H1 (cell line): ENCODE data around the gene RSBN1. TPM values are rescaled to one million over a fixed set of nuclear protein-coding genes. Genes with fewer than 3 reads are reported as not detected.

Experiments used
- CTCF ChIA-PET: fragments of 300-600 bp; sonication (Branson Sonifier 250); formaldehyde crosslinking; loops from one replicate; lab custom pipeline; 2021; ENCODE audit not compliant: partially characterized antibody; lab: Charles Lee
- POLR2A ChIA-PET: fragments of 300-600 bp; sonication (Branson Sonifier 250); formaldehyde crosslinking; loops from one replicate; lab custom pipeline; 2021; ENCODE audit warnings: inconsistent platforms; ENCODE audit not compliant: partially characterized antibody; lab: Charles Lee
- DNase-seq, 2 experiments: peaks; one replicate each; pipeline versions ENCODE4 v3.0.0 to v3.0.0-alpha.2; 2010 to 2022; ENCODE audit warnings: low spot score in 2 of 2, low read depth in 1 of 2, mixed read lengths in 1 of 2
- FAIRE-seq: peaks from 2 replicates; lab custom pipeline; 2011; peaks lifted over from hg19 to GRCh38; lab: Jason Lieb, UNC
- H2AFZ ChIP-seq: 2 replicates; pipeline ENCODE4 v1.8.1; 2012; ENCODE audit warnings: low read length, inconsistent platforms
- H2AK5ac ChIP-seq: 2 replicates; pipeline ENCODE4 v1.6.1; 2013; ENCODE audit warnings: low read depth, low read length
- H2BK120ac ChIP-seq: replicated peaks from 2 replicates; pipeline ENCODE3; 2013; ENCODE audit warnings: low read depth, low read length, inconsistent platforms
- H2BK12ac ChIP-seq: 2 replicates; pipeline ENCODE4 v1.6.1; 2013; ENCODE audit warnings: low read depth, low read length
- H2BK15ac ChIP-seq: 2 replicates; pipeline ENCODE4 v1.6.1; 2013; ENCODE audit warnings: low read length
- H2BK20ac ChIP-seq: 2 replicates; pipeline ENCODE4 v1.6.1; 2013; ENCODE audit warnings: low read length
- H2BK5ac ChIP-seq: 2 replicates; pipeline ENCODE4 v1.6.1; 2013; ENCODE audit warnings: low read depth, low read length
- H3K14ac ChIP-seq: 2 replicates; pipeline ENCODE4 v1.6.1; 2013; ENCODE audit warnings: inconsistent platforms; ENCODE audit not compliant: insufficient read length
- H3K18ac ChIP-seq: 2 replicates; pipeline ENCODE4 v1.6.1; 2013; ENCODE audit warnings: low read length; ENCODE audit errors: extremely low read depth
- H3K23ac ChIP-seq: 2 replicates; pipeline ENCODE4 v1.6.1; 2013; ENCODE audit warnings: inconsistent platforms; ENCODE audit not compliant: insufficient read length
- H3K23me2 ChIP-seq: 2 replicates; pipeline ENCODE4 v1.6.1; 2013; ENCODE audit warnings: low read depth, low read length
- H3K27ac ChIP-seq: 2 replicates; pipeline ENCODE4 v1.6.1; 2011; ENCODE audit warnings: low read depth, low read length, inconsistent platforms
- H3K27me3 ChIP-seq, 4 experiments: replicated peaks in 1 of 4; 1 replicate in 1 of 4; 2 replicates in 3 of 4; pipeline versions ENCODE4 v1.6.1 to v1.8.1; 2011 to 2013; ENCODE audit warnings: low read length in 3 of 4, mild to moderate bottlenecking in 3 of 4, inconsistent platforms in 2 of 4, mixed read lengths in 2 of 4, moderate library complexity in 1 of 4; ENCODE audit not compliant: control insufficient read depth in 3 of 4, insufficient read depth in 3 of 4; ENCODE audit errors: extremely low read depth in 1 of 4
- H3K36me3 ChIP-seq, 4 experiments: 2 replicates each; pipeline versions ENCODE4 v1.6.1 to v1.8.1; 2011 to 2013; ENCODE audit warnings: mild to moderate bottlenecking in 4 of 4, low read length in 3 of 4, moderate library complexity in 2 of 4, control low read depth in 1 of 4, inconsistent platforms in 1 of 4; ENCODE audit not compliant: insufficient read depth in 4 of 4, control insufficient read depth in 2 of 4
- H3K4ac ChIP-seq: replicated peaks from 2 replicates; pipeline ENCODE3; 2013; ENCODE audit warnings: low read length, low read depth, mixed read lengths, inconsistent platforms; ENCODE audit not compliant: insufficient read length
- H3K4me1 ChIP-seq, 4 experiments: replicated peaks in 1 of 4; 1 replicate in 1 of 4; 2 replicates in 3 of 4; pipeline versions ENCODE4 v1.6.1 to v1.8.1; 2011 to 2013; ENCODE audit warnings: low read length in 3 of 4, inconsistent platforms in 2 of 4, mixed read lengths in 1 of 4; ENCODE audit not compliant: insufficient read depth in 4 of 4, control insufficient read depth in 3 of 4
- H3K4me2 ChIP-seq, 2 experiments: 2 replicates each; pipeline versions ENCODE4 v1.6.1 to v1.8.1; 2011 to 2013; ENCODE audit warnings: low read depth in 2 of 2, low read length in 2 of 2, control low read depth in 1 of 2, inconsistent platforms in 1 of 2, mild to moderate bottlenecking in 1 of 2; ENCODE audit not compliant: insufficient read depth in 1 of 2
- H3K4me3 ChIP-seq, 4 experiments: fragments of 200-600, 300-600 bp in 1 of 4; sonication (generic), shearing (Covaris generic), sonication (Bioruptor Twin) in 1 of 4; 2 replicates each; pipeline versions ENCODE4 v1.5.1 to v1.8.1; 2011 to 2016; ENCODE audit warnings: low read length in 4 of 4, low read depth in 3 of 4, control low read depth in 2 of 4, inconsistent platforms in 2 of 4, mild to moderate bottlenecking in 2 of 4, mixed read lengths in 1 of 4, moderate library complexity in 1 of 4; ENCODE audit not compliant: insufficient read depth in 2 of 4; ENCODE audit errors: extremely low read depth in 1 of 4
- H3K56ac ChIP-seq: replicated peaks from 2 replicates; pipeline ENCODE3; 2013; ENCODE audit warnings: low read depth, mild to moderate bottlenecking, mixed read lengths, low read length, inconsistent platforms; ENCODE audit not compliant: insufficient read length
- H3K79me1 ChIP-seq: 2 replicates; pipeline ENCODE4 v1.6.1; 2013; ENCODE audit warnings: low read depth, low read length, control low read depth
- H3K79me2 ChIP-seq, 2 experiments: 2 replicates each; pipeline versions ENCODE4 v1.6.1 to v1.8.1; 2012 to 2013; ENCODE audit warnings: low read length in 2 of 2, mild to moderate bottlenecking in 2 of 2, inconsistent platforms in 1 of 2; ENCODE audit not compliant: insufficient read depth in 2 of 2, control insufficient read depth in 1 of 2
- H3K9ac ChIP-seq, 4 experiments: replicated peaks in 1 of 4; 1 replicate in 1 of 4; 2 replicates in 3 of 4; pipeline versions ENCODE4 v1.6.1 to v1.8.1; 2011 to 2013; ENCODE audit warnings: low read depth in 3 of 4, low read length in 3 of 4, control low read depth in 2 of 4, mild to moderate bottlenecking in 2 of 4, moderate library complexity in 2 of 4, inconsistent platforms in 1 of 4; ENCODE audit errors: extremely low read depth in 1 of 4
- H3K9me3 ChIP-seq, 2 experiments: 2 replicates each; pipeline versions ENCODE4 v1.6.1 to v1.8.1; 2012 to 2013; ENCODE audit warnings: mild to moderate bottlenecking in 2 of 2, moderate library complexity in 2 of 2, control low read depth in 1 of 2, inconsistent platforms in 1 of 2, low read depth in 1 of 2, low read length in 1 of 2, mixed read lengths in 1 of 2; ENCODE audit not compliant: insufficient read depth in 2 of 2
- H4K20me1 ChIP-seq, 2 experiments: replicated peaks in 1 of 2; 2 replicates each; pipeline versions ENCODE3 to v1.8.1; 2011 to 2013; ENCODE audit warnings: inconsistent platforms in 2 of 2, low read length in 2 of 2, mild to moderate bottlenecking in 1 of 2; ENCODE audit not compliant: insufficient read depth in 2 of 2, control insufficient read depth in 1 of 2
- H4K5ac ChIP-seq: 2 replicates; pipeline ENCODE4 v1.6.1; 2013; ENCODE audit warnings: low read length, low read depth, mixed read lengths, inconsistent platforms; ENCODE audit not compliant: insufficient read length
- H4K8ac ChIP-seq: 2 replicates; pipeline ENCODE4 v1.8.0; 2013; ENCODE audit warnings: mild to moderate bottlenecking, moderate library complexity, low read length, inconsistent platforms; ENCODE audit not compliant: insufficient read depth; ENCODE audit errors: extremely low read depth
- H4K91ac ChIP-seq: replicated peaks from 2 replicates; pipeline ENCODE3; 2013; ENCODE audit warnings: low read length, mixed read lengths, inconsistent platforms; ENCODE audit not compliant: insufficient read length
- GABPA ChIP-seq: IDR thresholded peaks from 2 replicates; pipeline ENCODE4 v1.6.1; 2011; ENCODE audit warnings: mild to moderate bottlenecking, low read length, moderate library complexity, borderline replicate concordance; ENCODE audit not compliant: insufficient read depth
- KDM4A ChIP-seq: IDR thresholded peaks from one replicate; pipeline ENCODE4 v1.7.1; 2012; ENCODE audit warnings: low read depth, mild to moderate bottlenecking, moderate library complexity, low read length, inconsistent platforms; ENCODE audit not compliant: severe bottlenecking
- MAFK ChIP-seq: IDR thresholded peaks from 2 replicates; pipeline ENCODE4 v1.6.1; 2012; ENCODE audit warnings: low read depth, mild to moderate bottlenecking, improper control_type of control experiment, low read length
- PHF8 ChIP-seq: fragments of 200-600 bp; sonication (generic); conservative IDR thresholded peaks from 2 replicates; pipeline ENCODE4 v1.7.1; 2012; ENCODE audit warnings: low read depth, mild to moderate bottlenecking, inconsistent platforms, low read length, moderate library complexity
- RAD21 ChIP-seq, 2 experiments: IDR thresholded peaks in 1 of 2; conservative IDR thresholded peaks in 1 of 2; 2 replicates each; pipeline ENCODE4 v1.6.1; 2011; ENCODE audit warnings: low read depth in 2 of 2, low read length in 2 of 2, improper control_type of control experiment in 1 of 2, inconsistent platforms in 1 of 2, mild to moderate bottlenecking in 1 of 2, moderate library complexity in 1 of 2
- SP1 ChIP-seq: IDR thresholded peaks from 2 replicates; pipeline ENCODE4 v1.6.1; 2011; ENCODE audit warnings: low read depth, low read length
- TCF12 ChIP-seq: IDR thresholded peaks from 2 replicates; pipeline ENCODE4 v1.6.1; 2011; ENCODE audit warnings: low read depth, mild to moderate bottlenecking, low read length
- WGBS, 2 experiments: shearing (Covaris generic) in 1 of 2; methylation state at CpG; one replicate each; pipeline versions ENCODE4 v1.1.6 to v1.1.7; 2013 to 2015; ENCODE audit warnings: low lambda C conversion rate in 2 of 2, mixed read lengths in 2 of 2, inconsistent platforms in 1 of 2, low coverage in 1 of 2, missing lambda C conversion rate in 1 of 2; ENCODE audit not compliant: insufficient replicate concordance in 2 of 2, insufficient coverage in 1 of 2, insufficient read length in 1 of 2; ENCODE audit errors: extremely low coverage in 1 of 2, missing lambda C conversion rate in 1 of 2; 5-methylcytosine and 5-hydroxymethylcytosine counted together
- polyA plus RNA-seq, 7 experiments: library from polyadenylated mRNA; depleted of rRNA in 3 of 7; stranded (reverse) in 5 of 7; unstranded in 2 of 7; fragments of >200 nt in 5 of 7; fragments of 200-250 nt in 2 of 7; gene quantifications; 1 replicate in 5 of 7; 2 replicates in 1 of 7; 4 replicates in 1 of 7; pipeline versions ENCODE4 v1.2.1 to v1.2.3, GENCODE V29; 2011 to 2013; ENCODE audit warnings: missing spikeins in 2 of 7, mixed read lengths in 2 of 7
- total RNA-seq: library from RNA; stranded (reverse); fragmentation: NEBNext Ultra II Directional; extraction: Animal tissue kit (Norgen Biotek cat#: 25700); gene quantifications from 2 replicates; pipeline ENCODE4 v1.2.1, GENCODE V29; 2021

RSBN1 gene
- total and polyA plus RNA-seq, 2 of the 8 experiments (the other 6 are each of a cell fraction or from before 2014, with no cell fraction given), result 4.2 to 17.6 TPM

DNA sequence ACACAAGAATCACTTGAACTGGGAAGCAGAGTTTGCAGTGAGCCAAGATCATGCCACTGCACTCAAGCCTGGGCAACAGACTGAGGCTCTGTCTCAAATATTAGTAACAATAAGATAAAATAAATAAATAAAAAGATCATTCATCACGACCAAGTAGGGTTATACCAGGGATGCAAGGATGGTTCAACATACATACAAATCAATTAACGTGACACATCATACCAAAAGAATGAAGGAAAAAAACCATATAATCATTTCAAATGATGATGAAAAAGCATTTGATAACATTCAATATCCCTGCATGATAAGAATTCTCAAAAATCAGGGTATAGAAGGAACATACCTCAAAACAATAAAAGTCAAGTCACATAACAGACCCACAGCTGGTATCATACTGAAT, 91.3 kb downstream of the RSBN1 start:
- ChIA-PET POLR2A (no interaction called here), CTCF (no interaction called here)
- Histone ChIP-seq H3K27me3 (no peaks in the 10 kb centered on the region), H3K9me3 (peaks cover 21 to 26% of the 10 kb centered on the region in 2 experiments; a peak in 3 of 4 replicates), H3K4me1 (no peaks in the 10 kb centered on the region), H3K9ac (no peak overlapping the region), H4K8ac (no peak overlapping the region), H3K23me2 (no peaks in the 10 kb centered on the region), H3K27ac (no peak overlapping the region), H3K79me1 (no peaks in the 10 kb centered on the region), H2BK20ac (no peak overlapping the region), H3K18ac (no peak overlapping the region), H3K4me3 (no peak overlapping the region), H2BK120ac (no peak overlapping the region), H4K5ac (no peak overlapping the region), H3K79me2 (no peaks in the 10 kb centered on the region), H2BK15ac (no peak overlapping the region), H4K20me1 (peaks cover 0 to 2% of the 10 kb centered on the region in 2 experiments), H3K4me2 (no peak overlapping the region), H3K23ac (no peak overlapping the region), H3K4ac (no peak overlapping the region), H3K14ac (no peak overlapping the region), H2AK5ac (no peak overlapping the region), H2AFZ (no peak overlapping the region), H3K36me3 (peaks cover 0 to 37% (median 11%) of the 10 kb centered on the region in 4 experiments; a peak in 5 of 8 replicates), H2BK12ac (no peak overlapping the region), H4K91ac (no peak overlapping the region), H3K56ac (no peak overlapping the region), H2BK5ac (no peak overlapping the region)
- WGBS, 2 experiments, result 96% methylated on average over 2 of the region's 2 CpGs; no CpG with 5 or more reads in 1 of the 2 experiments
- FAIRE-seq, result no peak
- no peak for DNase-seq
- TF ChIP-seq RAD21 (IDR thresholded peaks at IDR 0.05 in 1 of 2, conservative IDR thresholded peaks at IDR 0.05 in 1 of 2; ENCODE audit: low read depth in 2 of 2, low read length in 2 of 2) (no peak), GABPA (no peak), MAFK (no peak), TCF12 (no peak), PHF8 (no peak), SP1 (no peak), KDM4A (no peak)
